ENCODE results near the gene CFB. TPM values are rescaled to one million over a fixed set of nuclear protein-coding genes. Genes with fewer than 3 reads are reported as not detected.

CFB gene
- total and polyA plus RNA-seq, 2 of the 13 experiments (the other 11 are each of a cell fraction or from before 2014, with no cell fraction given), result 171 to 513 TPM

DNA sequence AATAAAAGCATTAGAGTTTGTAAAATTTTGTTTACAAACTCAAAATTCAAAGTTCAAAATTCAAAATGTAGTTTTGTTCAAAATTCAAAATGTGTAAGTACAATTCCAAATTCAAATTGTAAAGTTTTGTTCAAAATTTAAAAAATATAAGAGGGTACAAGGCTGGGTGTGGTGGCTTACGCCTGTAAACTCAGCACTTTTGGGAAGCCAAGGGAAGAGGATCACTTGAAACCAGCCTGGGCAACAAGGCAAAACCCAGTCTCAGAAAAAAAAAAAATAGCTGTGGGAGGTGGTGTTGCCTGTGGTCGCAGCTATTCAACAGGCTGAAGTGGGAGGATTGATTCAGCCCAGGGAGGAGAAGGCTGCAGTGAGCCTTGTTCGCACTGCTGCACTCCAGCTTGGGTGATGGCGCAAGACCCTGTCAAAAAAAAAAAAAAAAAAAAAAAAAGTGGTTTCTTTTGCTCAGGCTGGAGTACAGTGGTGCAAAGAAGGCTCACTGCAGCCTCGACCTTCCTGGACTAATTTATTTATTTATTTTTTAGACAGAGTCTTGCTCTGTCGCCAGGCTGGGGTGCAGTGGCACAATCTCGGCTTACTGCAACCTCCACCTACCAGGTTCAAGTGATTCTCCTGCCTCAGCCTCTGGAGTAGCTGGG lies 38.6 kb upstream of the CFB start (continued):
- TF ChIP-seq NRL (CRISPR knock-in tag; IDR thresholded peaks at IDR 0.05; ENCODE audit: borderline replicate concordance) (no peak), ZNF749 (CRISPR knock-in tag; IDR thresholded peaks at IDR 0.05; ENCODE audit: borderline replicate concordance) (no peak), PRPF4 (IDR thresholded peaks at IDR 0.05; ENCODE audit: low read depth, low read length, poor library complexity, severe bottlenecking) (no peak), CAMTA2 (CRISPR knock-in tag; IDR thresholded peaks at IDR 0.05; ENCODE audit: borderline replicate concordance) (no peak), ZFP90 (CRISPR knock-in tag; IDR thresholded peaks at IDR 0.05; ENCODE audit: borderline replicate concordance) (no peak), PRMT3 (CRISPR knock-in tag; IDR thresholded peaks at IDR 0.05; ENCODE audit: borderline replicate concordance, low read depth) (no peak)
- TF ChIP-seq, protein P1, sequence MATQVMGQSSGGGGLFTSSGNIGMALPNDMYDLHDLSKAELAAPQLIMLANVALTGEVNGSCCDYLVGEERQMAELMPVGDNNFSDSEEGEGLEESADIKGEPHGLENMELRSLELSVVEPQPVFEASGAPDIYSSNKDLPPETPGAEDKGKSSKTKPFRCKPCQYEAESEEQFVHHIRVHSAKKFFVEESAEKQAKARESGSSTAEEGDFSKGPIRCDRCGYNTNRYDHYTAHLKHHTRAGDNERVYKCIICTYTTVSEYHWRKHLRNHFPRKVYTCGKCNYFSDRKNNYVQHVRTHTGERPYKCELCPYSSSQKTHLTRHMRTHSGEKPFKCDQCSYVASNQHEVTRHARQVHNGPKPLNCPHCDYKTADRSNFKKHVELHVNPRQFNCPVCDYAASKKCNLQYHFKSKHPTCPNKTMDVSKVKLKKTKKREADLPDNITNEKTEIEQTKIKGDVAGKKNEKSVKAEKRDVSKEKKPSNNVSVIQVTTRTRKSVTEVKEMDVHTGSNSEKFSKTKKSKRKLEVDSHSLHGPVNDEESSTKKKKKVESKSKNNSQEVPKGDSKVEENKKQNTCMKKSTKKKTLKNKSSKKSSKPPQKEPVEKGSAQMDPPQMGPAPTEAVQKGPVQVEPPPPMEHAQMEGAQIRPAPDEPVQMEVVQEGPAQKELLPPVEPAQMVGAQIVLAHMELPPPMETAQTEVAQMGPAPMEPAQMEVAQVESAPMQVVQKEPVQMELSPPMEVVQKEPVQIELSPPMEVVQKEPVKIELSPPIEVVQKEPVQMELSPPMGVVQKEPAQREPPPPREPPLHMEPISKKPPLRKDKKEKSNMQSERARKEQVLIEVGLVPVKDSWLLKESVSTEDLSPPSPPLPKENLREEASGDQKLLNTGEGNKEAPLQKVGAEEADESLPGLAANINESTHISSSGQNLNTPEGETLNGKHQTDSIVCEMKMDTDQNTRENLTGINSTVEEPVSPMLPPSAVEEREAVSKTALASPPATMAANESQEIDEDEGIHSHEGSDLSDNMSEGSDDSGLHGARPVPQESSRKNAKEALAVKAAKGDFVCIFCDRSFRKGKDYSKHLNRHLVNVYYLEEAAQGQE (IDR thresholded peaks at IDR 0.05; ENCODE audit: borderline replicate concordance in 1 of 2, low read depth in 1 of 2, low read length in 2 of 2), result no peak
- TF ChIP-seq, protein P2, sequence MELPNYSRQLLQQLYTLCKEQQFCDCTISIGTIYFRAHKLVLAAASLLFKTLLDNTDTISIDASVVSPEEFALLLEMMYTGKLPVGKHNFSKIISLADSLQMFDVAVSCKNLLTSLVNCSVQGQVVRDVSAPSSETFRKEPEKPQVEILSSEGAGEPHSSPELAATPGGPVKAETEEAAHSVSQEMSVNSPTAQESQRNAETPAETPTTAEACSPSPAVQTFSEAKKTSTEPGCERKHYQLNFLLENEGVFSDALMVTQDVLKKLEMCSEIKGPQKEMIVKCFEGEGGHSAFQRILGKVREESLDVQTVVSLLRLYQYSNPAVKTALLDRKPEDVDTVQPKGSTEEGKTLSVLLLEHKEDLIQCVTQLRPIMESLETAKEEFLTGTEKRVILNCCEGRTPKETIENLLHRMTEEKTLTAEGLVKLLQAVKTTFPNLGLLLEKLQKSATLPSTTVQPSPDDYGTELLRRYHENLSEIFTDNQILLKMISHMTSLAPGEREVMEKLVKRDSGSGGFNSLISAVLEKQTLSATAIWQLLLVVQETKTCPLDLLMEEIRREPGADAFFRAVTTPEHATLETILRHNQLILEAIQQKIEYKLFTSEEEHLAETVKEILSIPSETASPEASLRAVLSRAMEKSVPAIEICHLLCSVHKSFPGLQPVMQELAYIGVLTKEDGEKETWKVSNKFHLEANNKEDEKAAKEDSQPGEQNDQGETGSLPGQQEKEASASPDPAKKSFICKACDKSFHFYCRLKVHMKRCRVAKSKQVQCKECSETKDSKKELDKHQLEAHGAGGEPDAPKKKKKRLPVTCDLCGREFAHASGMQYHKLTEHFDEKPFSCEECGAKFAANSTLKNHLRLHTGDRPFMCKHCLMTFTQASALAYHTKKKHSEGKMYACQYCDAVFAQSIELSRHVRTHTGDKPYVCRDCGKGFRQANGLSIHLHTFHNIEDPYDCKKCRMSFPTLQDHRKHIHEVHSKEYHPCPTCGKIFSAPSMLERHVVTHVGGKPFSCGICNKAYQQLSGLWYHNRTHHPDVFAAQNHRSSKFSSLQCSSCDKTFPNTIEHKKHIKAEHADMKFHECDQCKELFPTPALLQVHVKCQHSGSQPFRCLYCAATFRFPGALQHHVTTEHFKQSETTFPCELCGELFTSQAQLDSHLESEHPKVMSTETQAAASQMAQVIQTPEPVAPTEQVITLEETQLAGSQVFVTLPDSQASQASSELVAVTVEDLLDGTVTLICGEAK (IDR thresholded peaks at IDR 0.05), result no peak
- TF ChIP-seq, protein P2 (CRISPR knock-in tag; IDR thresholded peaks at IDR 0.05), result peak; percentile 7; the same call in 1 of the 2 replicates
- TF ChIP-seq, protein P3, sequence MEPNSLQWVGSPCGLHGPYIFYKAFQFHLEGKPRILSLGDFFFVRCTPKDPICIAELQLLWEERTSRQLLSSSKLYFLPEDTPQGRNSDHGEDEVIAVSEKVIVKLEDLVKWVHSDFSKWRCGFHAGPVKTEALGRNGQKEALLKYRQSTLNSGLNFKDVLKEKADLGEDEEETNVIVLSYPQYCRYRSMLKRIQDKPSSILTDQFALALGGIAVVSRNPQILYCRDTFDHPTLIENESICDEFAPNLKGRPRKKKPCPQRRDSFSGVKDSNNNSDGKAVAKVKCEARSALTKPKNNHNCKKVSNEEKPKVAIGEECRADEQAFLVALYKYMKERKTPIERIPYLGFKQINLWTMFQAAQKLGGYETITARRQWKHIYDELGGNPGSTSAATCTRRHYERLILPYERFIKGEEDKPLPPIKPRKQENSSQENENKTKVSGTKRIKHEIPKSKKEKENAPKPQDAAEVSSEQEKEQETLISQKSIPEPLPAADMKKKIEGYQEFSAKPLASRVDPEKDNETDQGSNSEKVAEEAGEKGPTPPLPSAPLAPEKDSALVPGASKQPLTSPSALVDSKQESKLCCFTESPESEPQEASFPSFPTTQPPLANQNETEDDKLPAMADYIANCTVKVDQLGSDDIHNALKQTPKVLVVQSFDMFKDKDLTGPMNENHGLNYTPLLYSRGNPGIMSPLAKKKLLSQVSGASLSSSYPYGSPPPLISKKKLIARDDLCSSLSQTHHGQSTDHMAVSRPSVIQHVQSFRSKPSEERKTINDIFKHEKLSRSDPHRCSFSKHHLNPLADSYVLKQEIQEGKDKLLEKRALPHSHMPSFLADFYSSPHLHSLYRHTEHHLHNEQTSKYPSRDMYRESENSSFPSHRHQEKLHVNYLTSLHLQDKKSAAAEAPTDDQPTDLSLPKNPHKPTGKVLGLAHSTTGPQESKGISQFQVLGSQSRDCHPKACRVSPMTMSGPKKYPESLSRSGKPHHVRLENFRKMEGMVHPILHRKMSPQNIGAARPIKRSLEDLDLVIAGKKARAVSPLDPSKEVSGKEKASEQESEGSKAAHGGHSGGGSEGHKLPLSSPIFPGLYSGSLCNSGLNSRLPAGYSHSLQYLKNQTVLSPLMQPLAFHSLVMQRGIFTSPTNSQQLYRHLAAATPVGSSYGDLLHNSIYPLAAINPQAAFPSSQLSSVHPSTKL (CRISPR knock-in tag; IDR thresholded peaks at IDR 0.05), result no peak
- TF ChIP-seq, protein P4, sequence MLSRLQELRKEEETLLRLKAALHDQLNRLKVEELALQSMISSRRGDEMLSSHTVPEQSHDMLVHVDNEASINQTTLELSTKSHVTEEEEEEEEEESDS (CRISPR knock-in tag; IDR thresholded peaks at IDR 0.05; ENCODE audit: borderline replicate concordance), result no peak
